IPS-11a (cell line): ENCODE results near the gene MAP4K1.
"Not testable (repeated sequence)": the region's sequence is repeated elsewhere in the genome, so short reads cannot be mapped to it uniquely, and the experiment has no call there.

Source experiments
- H3K4me3 ChIP-seq: one replicate; pipeline ENCODE4 v1.5.1; 2013; ENCODE audit warnings: low read depth, low read length, control low read depth

The MAP4K1 gene

GRCh38 chr19:38579304-38579703 is 38.4 kb downstream of the MAP4K1 start:
- not testable (repeated sequence) for H3K4me3 ChIP-seq

- H3K4me3 ChIP-seq = no peak overlapping the region
Measured at GRCh38 chr19:38577826-38578225, 39.9 kb downstream of the MAP4K1 start.

GRCh38 chr19:38571682-38572081 is 46.1 kb downstream of the MAP4K1 start:
- no peak overlapping the region for H3K4me3 ChIP-seq

- no peak overlapping the region for H3K4me3 ChIP-seq
Measured at GRCh38 chr19:38569368-38569983, 48.3 kb downstream of the MAP4K1 start.

- no peak overlapping the region for H3K4me3 ChIP-seq
Measured at GRCh38 chr19:38565691-38566105, 52.1 kb downstream of the MAP4K1 start.

GRCh38 chr19:38564981-38565690 is 52.6 kb downstream of the MAP4K1 start:
- H3K4me3 ChIP-seq = no peak overlapping the region

- H3K4me3 ChIP-seq = no peak overlapping the region
Measured at GRCh38 chr19:38563475-38563874, 54.3 kb downstream of the MAP4K1 start.

GRCh38 chr19:38562096-38562495 is 55.7 kb downstream of the MAP4K1 start:
- no peak overlapping the region for H3K4me3 ChIP-seq

- H3K4me3 ChIP-seq = no peak overlapping the region
Measured at GRCh38 chr19:38561658-38562057, 56.1 kb downstream of the MAP4K1 start.

- no peak overlapping the region for H3K4me3 ChIP-seq
Measured at GRCh38 chr19:38561053-38561606, 56.6 kb downstream of the MAP4K1 start.

- no peak overlapping the region for H3K4me3 ChIP-seq
Measured at GRCh38 chr19:38559428-38560401, 58.0 kb downstream of the MAP4K1 start.

GRCh38 chr19:38558933-38559332 is 58.8 kb downstream of the MAP4K1 start:
- not testable (repeated sequence) for H3K4me3 ChIP-seq

- H3K4me3 ChIP-seq = no peak overlapping the region
Measured at GRCh38 chr19:38557205-38557799, 60.5 kb downstream of the MAP4K1 start.

- no peak overlapping the region for H3K4me3 ChIP-seq
Measured at GRCh38 chr19:38556521-38557174, 61.1 kb downstream of the MAP4K1 start.

- no peak overlapping the region for H3K4me3 ChIP-seq
Measured at GRCh38 chr19:38555200-38555599, 62.6 kb downstream of the MAP4K1 start.

- no peak overlapping the region for H3K4me3 ChIP-seq
Measured at GRCh38 chr19:38554676-38555141, 63.0 kb downstream of the MAP4K1 start.

GRCh38 chr19:38553239-38553638 is 64.5 kb downstream of the MAP4K1 start:
- not testable (repeated sequence) for H3K4me3 ChIP-seq

GRCh38 chr19:38551450-38551813 is 66.3 kb downstream of the MAP4K1 start:
- no peak overlapping the region for H3K4me3 ChIP-seq

GRCh38 chr19:38550376-38550775 is 67.4 kb downstream of the MAP4K1 start:
- H3K4me3 ChIP-seq = no peak overlapping the region

GRCh38 chr19:38549942-38550341 is 67.8 kb downstream of the MAP4K1 start:
- H3K4me3 ChIP-seq = no peak overlapping the region
